Kidney (tissue), 14 donors: ENCODE results near the gene MPO. TPM values are rescaled to one million over a fixed set of nuclear protein-coding genes. Genes with fewer than 3 reads are reported as not detected.

Experiments
- DNase-seq, 5 donors: peaks; one replicate each; pipeline ENCODE4 v3.0.0-alpha.2; 2013 to 2020
- FAIRE-seq: peaks from 2 replicates; lab custom pipeline; 2012; peaks lifted over from hg19 to GRCh38; lab: Jason Lieb, UNC
- H3K27ac ChIP-seq, 2 donors: one replicate each; pipeline ENCODE4 v1.7.0; 2013; ENCODE audit warnings: low read depth in 2 of 2, low read length in 2 of 2, inconsistent platforms in 1 of 2
- H3K27me3 ChIP-seq: one replicate; pipeline ENCODE4 v1.7.1; 2013; ENCODE audit warnings: low read length, inconsistent platforms; ENCODE audit not compliant: control insufficient read depth, insufficient read depth
- H3K36me3 ChIP-seq, 3 donors: one replicate each; pipeline versions ENCODE4 v1.7.0 to v1.7.1; 2013; ENCODE audit warnings: low read length in 3 of 3, control low read depth in 1 of 3, inconsistent platforms in 1 of 3; ENCODE audit not compliant: insufficient read depth in 3 of 3, control insufficient read depth in 2 of 3
- H3K4me1 ChIP-seq, 3 donors: one replicate each; pipeline versions ENCODE4 v1.7.0 to v1.7.1; 2013; ENCODE audit warnings: low read length in 3 of 3, inconsistent platforms in 1 of 3, low read depth in 1 of 3; ENCODE audit not compliant: control insufficient read depth in 2 of 3, insufficient read depth in 2 of 3
- H3K4me3 ChIP-seq, 3 donors: one replicate each; pipeline versions ENCODE4 v1.7.0 to v1.8.1; 2013; ENCODE audit warnings: low read length in 3 of 3, control low read depth in 1 of 3, inconsistent platforms in 1 of 3
- H3K9ac ChIP-seq, 3 donors: one replicate each; pipeline versions ENCODE4 v1.7.0 to v1.7.1; 2013; ENCODE audit warnings: low read length in 3 of 3, control low read depth in 1 of 3, inconsistent platforms in 1 of 3
- H3K9me3 ChIP-seq, 3 donors: one replicate each; pipeline versions ENCODE4 v1.7.0 to v1.7.1; 2013; ENCODE audit warnings: low read length in 3 of 3, control low read depth in 1 of 3, inconsistent platforms in 1 of 3; ENCODE audit not compliant: control insufficient read depth in 2 of 3, insufficient read depth in 1 of 3
- CTCF ChIP-seq: IDR thresholded peaks from 3 replicates; pipeline ENCODE4 v1.5.1; 2012; ENCODE audit warnings: mild to moderate bottlenecking, moderate library complexity, borderline replicate concordance; ENCODE audit not compliant: insufficient read depth; ENCODE audit errors: extremely low read depth
- intact Hi-C: fragments of 100-400 bp; cut with DNase I; formaldehyde crosslinking; loops from one replicate; pipeline ENCODE4 v1.11.1; 2022
- polyA plus RNA-seq: library from polyadenylated mRNA; stranded (reverse); fragments of 350-450 nt; fragmentation: Illumina TruSeq; extraction: RNeasy Lipid Tissue Mini Kit (QIAGEN cat#74804); gene quantifications from one replicate; pipeline ENCODE4 v1.2.3, GENCODE V29; 2014; ENCODE audit warnings: low read depth, low replicate concordance; ENCODE audit not compliant: insufficient read depth
- total RNA-seq: library from RNA; stranded (reverse); fragmentation: NEBNext Ultra II Directional; extraction: Animal tissue kit (Norgen Biotek cat#: 25700); gene quantifications from one replicate; pipeline ENCODE4 v1.2.1, GENCODE V29; 2021
- donor health status: control.
- donor health status: control.
- donor health status: control.
- donor health status: control.
- donor health status: control.
- donor health status: DM: yes; HTN: yes; CAD: no.
- donor health status: Normal renal cell carcinoma (clear cell type).

MPO gene
- total and polyA plus RNA-seq, 2 donors from 2014 or later, result 0.47 TPM; not detected in 1

- H3K27me3 ChIP-seq, result no peaks in the 10 kb centered on the region
- H3K9me3 ChIP-seq, result no peaks in the 10 kb centered on the region
- no peaks in the 10 kb centered on the region for H3K36me3 ChIP-seq
- H3K4me3 ChIP-seq, result no peak overlapping the region
- intact Hi-C loops, result no loop called here
- DNase-seq, result peak in 1 of 5 donors; percentile 45
- no peak for TF ChIP-seq CTCF
- no peaks in the 10 kb centered on the region for H3K4me1 ChIP-seq
- H3K27ac ChIP-seq, result no peak overlapping the region
- no peak overlapping the region for H3K9ac ChIP-seq
- FAIRE-seq, result no peak
Measured at GRCh38 chr17:58282442-58282841, 1.7 kb upstream of the MPO start.

- TF ChIP-seq CTCF, result no peak
- H3K27ac ChIP-seq, result no peak overlapping the region
- no peaks in the 10 kb centered on the region for H3K36me3 ChIP-seq
- no peaks in the 10 kb centered on the region for H3K27me3 ChIP-seq
- intact Hi-C loops, result no loop called here
- no peak overlapping the region for H3K9ac ChIP-seq
- no peaks in the 10 kb centered on the region for H3K4me1 ChIP-seq
- DNase-seq, result no peak
- no peak overlapping the region for H3K4me3 ChIP-seq
- no peaks in the 10 kb centered on the region for H3K9me3 ChIP-seq
- FAIRE-seq, result no peak
Measured at GRCh38 chr17:58281511-58282011, 826 bp upstream of the MPO start.

GRCh38 chr17:58279736-58280479 lies 827 bp downstream of the MPO start:
- no peak for TF ChIP-seq CTCF
- H3K27me3 ChIP-seq, result no peaks in the 10 kb centered on the region
- intact Hi-C loops, result no loop called here
- DNase-seq (peak in 1 of 5 donors; percentile 62), FAIRE-seq (no peak)
- H3K9ac ChIP-seq, result no peak overlapping the region
- no peaks in the 10 kb centered on the region for H3K36me3 ChIP-seq
- no peaks in the 10 kb centered on the region for H3K4me1 ChIP-seq
- H3K27ac ChIP-seq, result no peak overlapping the region
- no peak overlapping the region for H3K4me3 ChIP-seq
- no peaks in the 10 kb centered on the region for H3K9me3 ChIP-seq
